ENCODE measurements around the gene CMSS1. TPM values are rescaled to one million over a fixed set of nuclear protein-coding genes. Genes with fewer than 3 reads are reported as not detected.

CMSS1 gene
- total and polyA plus RNA-seq, 3 donors from 2014 or later, result 24.6 to 47.9 (median 24.9) TPM

DNA sequence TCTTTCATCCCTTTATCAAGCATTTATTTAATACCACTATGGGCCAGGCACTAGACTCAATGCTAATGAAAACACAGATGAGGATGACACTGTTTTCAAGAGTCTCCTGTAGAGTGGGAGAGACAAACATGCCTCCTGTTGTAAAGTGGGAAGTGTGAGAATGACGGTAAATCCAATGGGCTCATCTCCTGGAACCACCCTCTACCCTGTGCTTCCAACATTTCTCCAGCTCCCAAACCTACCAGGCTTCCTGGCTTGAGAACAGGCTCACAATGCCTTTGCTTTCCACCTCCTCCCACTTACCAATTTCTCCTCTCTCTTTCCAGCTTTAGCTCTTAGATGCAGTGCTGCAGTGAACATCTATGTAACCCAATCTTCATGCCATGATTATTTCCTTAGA, 389.0 kb downstream of the CMSS1 start:
- Histone ChIP-seq H3K4me1 (peaks cover 8% of the 10 kb centered on the region), H3K27me3 (no peaks in the 10 kb centered on the region), H3K36me3 (ENCODE audit: low read depth, missing control alignments) (no peaks in the 10 kb centered on the region), H3K9me3 (no peaks in the 10 kb centered on the region), H3K4me3 (no peak overlapping the region), H3K27ac (no peak overlapping the region)
- 80 to 87% methylated on average over 1 of the region's 1 CpG for WGBS, 2 donors
- no peak for DNase-seq
- no peak for TF ChIP-seq POLR2A (IDR thresholded peaks at IDR 0.05)
- TF ChIP-seq, protein P1, sequence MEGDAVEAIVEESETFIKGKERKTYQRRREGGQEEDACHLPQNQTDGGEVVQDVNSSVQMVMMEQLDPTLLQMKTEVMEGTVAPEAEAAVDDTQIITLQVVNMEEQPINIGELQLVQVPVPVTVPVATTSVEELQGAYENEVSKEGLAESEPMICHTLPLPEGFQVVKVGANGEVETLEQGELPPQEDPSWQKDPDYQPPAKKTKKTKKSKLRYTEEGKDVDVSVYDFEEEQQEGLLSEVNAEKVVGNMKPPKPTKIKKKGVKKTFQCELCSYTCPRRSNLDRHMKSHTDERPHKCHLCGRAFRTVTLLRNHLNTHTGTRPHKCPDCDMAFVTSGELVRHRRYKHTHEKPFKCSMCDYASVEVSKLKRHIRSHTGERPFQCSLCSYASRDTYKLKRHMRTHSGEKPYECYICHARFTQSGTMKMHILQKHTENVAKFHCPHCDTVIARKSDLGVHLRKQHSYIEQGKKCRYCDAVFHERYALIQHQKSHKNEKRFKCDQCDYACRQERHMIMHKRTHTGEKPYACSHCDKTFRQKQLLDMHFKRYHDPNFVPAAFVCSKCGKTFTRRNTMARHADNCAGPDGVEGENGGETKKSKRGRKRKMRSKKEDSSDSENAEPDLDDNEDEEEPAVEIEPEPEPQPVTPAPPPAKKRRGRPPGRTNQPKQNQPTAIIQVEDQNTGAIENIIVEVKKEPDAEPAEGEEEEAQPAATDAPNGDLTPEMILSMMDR (IDR thresholded peaks at IDR 0.05), result no peak
- intact Hi-C loops (cut with DNase I; ENCODE audit: low total_unique reads), result no loop called here

DNA sequence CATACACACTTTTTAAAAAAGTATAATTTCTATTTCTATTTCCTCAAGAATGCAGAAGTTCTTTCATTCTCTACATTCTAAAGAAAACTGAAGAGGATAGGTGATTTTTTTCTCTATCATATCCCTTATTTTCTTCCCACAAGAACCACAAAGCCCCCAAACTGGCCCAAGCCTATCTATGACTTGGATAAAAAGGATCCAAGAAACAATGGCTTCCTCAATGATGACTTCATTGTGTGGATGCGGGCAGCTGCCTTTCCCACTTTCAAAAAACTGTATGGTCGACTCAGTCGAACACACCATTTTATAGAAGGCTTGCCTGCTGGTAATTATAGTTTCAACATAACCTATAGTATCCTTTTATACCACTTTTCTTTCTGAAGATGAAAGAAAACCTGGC, 390.2 kb downstream of the CMSS1 start:
- no peaks in the 10 kb centered on the region for H3K27me3 ChIP-seq
- intact Hi-C loops (cut with DNase I; ENCODE audit: low total_unique reads), result no loop called here
- H3K4me3 ChIP-seq, result no peak overlapping the region
- H3K27ac ChIP-seq, result no peak overlapping the region
- peaks cover 8% of the 10 kb centered on the region for H3K4me1 ChIP-seq
- TF ChIP-seq, protein P1 (IDR thresholded peaks at IDR 0.05), result no peak
- no peak for TF ChIP-seq POLR2A (IDR thresholded peaks at IDR 0.05)
- H3K36me3 ChIP-seq (ENCODE audit: low read depth, missing control alignments), result no peaks in the 10 kb centered on the region
- 90 to 95% methylated on average over 3 of the region's 3 CpGs for WGBS, 2 donors
- no peak for DNase-seq
- H3K9me3 ChIP-seq, result no peaks in the 10 kb centered on the region

DNA sequence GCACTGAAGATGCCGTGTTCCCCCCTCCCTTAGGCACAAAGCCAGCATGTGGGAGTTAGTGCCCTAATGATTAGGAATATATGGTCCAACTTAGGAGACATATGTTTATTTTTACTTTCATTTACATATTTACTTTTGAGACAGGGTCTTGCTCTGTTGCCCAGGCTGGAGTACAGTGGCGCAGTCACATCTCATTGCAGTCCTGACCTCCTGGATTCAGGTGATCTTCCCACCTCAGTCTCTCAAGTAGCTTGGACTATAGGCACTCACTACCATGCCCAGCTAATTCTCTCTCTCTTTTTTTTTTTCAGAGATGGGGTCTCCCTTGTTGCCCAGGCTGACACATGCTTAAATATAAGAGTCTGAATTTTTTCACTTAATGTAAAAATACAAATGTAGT, 391.5 kb downstream of the CMSS1 start:
- H3K27ac ChIP-seq, result no peak overlapping the region
- WGBS, 2 donors, result 90% methylated on average over 2 of the region's 2 CpGs
- intact Hi-C loops (cut with DNase I; ENCODE audit: low total_unique reads), result no loop called here
- DNase-seq, result no peak
- no peak overlapping the region for H3K4me3 ChIP-seq
- no peaks in the 10 kb centered on the region for H3K27me3 ChIP-seq
- no peaks in the 10 kb centered on the region for H3K9me3 ChIP-seq
- H3K36me3 ChIP-seq (ENCODE audit: low read depth, missing control alignments), result no peaks in the 10 kb centered on the region
- H3K4me1 ChIP-seq, result peaks cover 8% of the 10 kb centered on the region
- TF ChIP-seq, protein P1 (IDR thresholded peaks at IDR 0.05), result no peak
- TF ChIP-seq POLR2A (IDR thresholded peaks at IDR 0.05), result no peak

DNA sequence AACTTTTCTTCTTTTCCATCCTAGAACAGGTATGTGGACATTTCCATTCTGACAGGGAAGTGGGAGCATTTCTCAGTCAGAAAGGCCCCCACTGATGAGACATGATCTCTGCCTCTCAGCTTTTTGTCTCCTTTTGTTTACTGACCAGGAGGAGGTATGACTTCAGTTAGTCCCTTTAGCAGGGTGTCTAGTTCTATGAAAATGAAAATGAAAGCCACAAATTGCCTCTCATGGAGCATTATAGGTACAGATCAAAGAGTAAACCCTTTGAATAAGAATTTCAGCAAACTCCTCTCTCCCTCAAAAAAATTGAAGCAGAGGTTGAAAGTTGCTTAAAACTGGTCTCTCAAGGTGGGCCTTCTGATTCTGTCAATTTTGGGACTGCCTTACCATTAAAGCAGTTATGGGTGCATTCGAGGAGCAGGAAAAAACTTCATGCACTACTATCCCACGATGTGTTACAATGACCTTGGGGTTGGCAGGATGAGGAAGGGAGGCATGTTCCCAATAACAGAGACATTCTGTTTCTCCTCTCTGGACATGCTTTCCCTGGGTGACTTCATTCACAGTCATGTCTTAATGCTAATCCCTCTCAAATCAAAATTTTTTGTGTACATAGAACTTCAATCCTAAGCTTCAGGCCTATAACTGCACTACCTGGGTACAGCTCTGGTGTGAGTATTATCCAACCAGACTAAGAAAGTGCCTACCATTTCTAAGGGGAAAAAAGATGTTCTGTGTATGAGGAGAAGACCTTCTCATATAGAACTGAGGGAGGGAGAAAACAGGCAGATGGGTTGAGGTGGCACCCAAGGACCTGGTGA, 392.5 kb downstream of the CMSS1 start:
- Histone ChIP-seq H3K4me3 (no peak overlapping the region), H3K27me3 (no peaks in the 10 kb centered on the region), H3K4me1 (peaks cover 8% of the 10 kb centered on the region), H3K36me3 (ENCODE audit: low read depth, missing control alignments) (no peaks in the 10 kb centered on the region), H3K27ac (peak overlapping the region in 1 of 2 donors; percentile 22), H3K9me3 (no peaks in the 10 kb centered on the region)
- intact Hi-C loops (cut with DNase I; ENCODE audit: low total_unique reads), result no loop called here
- no peak for TF ChIP-seq POLR2A (IDR thresholded peaks at IDR 0.05)
- no peak for DNase-seq
- WGBS, 2 donors, result 25 to 39% methylated on average over 2 of the region's 2 CpGs

DNA sequence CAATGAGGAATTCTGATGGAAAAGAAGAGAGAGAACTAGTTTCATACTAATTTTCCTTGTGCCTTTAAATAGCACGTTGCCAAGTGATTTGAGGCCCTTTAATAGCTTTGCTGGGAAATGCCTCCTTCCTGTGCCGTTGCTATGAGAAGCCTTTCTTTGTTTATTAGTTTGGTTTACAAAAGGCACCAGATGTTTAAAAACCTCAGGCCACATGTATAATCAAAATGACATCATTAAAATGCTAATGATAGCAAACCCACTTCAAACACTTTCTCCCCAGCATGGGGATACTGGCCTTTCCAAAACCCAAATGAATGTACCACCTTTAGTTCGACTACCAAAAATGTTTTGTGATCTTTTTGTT, 393.1 kb downstream of the CMSS1 start:
- peak overlapping the region in 1 of 2 donors; percentile 22 for H3K27ac ChIP-seq
- TF ChIP-seq, protein P1 (IDR thresholded peaks at IDR 0.05), result no peak
- no peak for TF ChIP-seq POLR2A (IDR thresholded peaks at IDR 0.05)
- WGBS, 2 donors, result 28 to 38% methylated on average over 3 of the region's 3 CpGs
- no peaks in the 10 kb centered on the region for H3K27me3 ChIP-seq
- no peak for DNase-seq
- H3K4me1 ChIP-seq, result peaks cover 8% of the 10 kb centered on the region
- no peak overlapping the region for H3K4me3 ChIP-seq
- H3K36me3 ChIP-seq (ENCODE audit: low read depth, missing control alignments), result no peaks in the 10 kb centered on the region
- no peaks in the 10 kb centered on the region for H3K9me3 ChIP-seq
- intact Hi-C loops (cut with DNase I; ENCODE audit: low total_unique reads), result no loop called here
